Aorta (tissue), 5 donors: ENCODE measurements around the gene LRRC36. TPM values are rescaled to one million over a fixed set of nuclear protein-coding genes. Genes with fewer than 3 reads are reported as not detected.
A peak's percentile ranks its signal among the peaks of the same experiment; 100 is the strongest.

Source experiments
- ATAC-seq: fragments of 200-7000 bp; cut with Tn5 transposase; one replicate; pipeline ENCODE4 v1.9.1; 2022; ENCODE audit warnings: moderate library complexity; ENCODE audit not compliant: low FRiP score
- DNase-seq, 2 donors: peaks; one replicate each; pipeline ENCODE4 v3.0.0-alpha.2; 2020
- H3K27ac ChIP-seq, 2 donors: one replicate each; pipeline ENCODE4 v1.5.1; 2013; ENCODE audit warnings: low read length in 2 of 2, mild to moderate bottlenecking in 2 of 2, moderate library complexity in 2 of 2, control low read depth in 1 of 2, inconsistent platforms in 1 of 2, low read depth in 1 of 2
- H3K27me3 ChIP-seq, 2 donors: one replicate each; pipeline ENCODE4 v1.6.1; 2013; ENCODE audit warnings: control low read depth in 1 of 2, low read length in 1 of 2, mild to moderate bottlenecking in 1 of 2, moderate library complexity in 1 of 2; ENCODE audit not compliant: insufficient read depth in 2 of 2, control insufficient read depth in 1 of 2
- H3K36me3 ChIP-seq, 2 donors: one replicate each; pipeline ENCODE4 v1.6.1; 2013; ENCODE audit warnings: control low read depth in 1 of 2, low read length in 1 of 2, mild to moderate bottlenecking in 1 of 2; ENCODE audit not compliant: insufficient read depth in 2 of 2, control insufficient read depth in 1 of 2
- H3K4me1 ChIP-seq, 2 donors: one replicate each; pipeline ENCODE4 v1.6.1; 2013; ENCODE audit warnings: low read length in 2 of 2, control low read depth in 1 of 2, mild to moderate bottlenecking in 1 of 2, moderate library complexity in 1 of 2; ENCODE audit not compliant: insufficient read depth in 2 of 2, control insufficient read depth in 1 of 2
- H3K4me3 ChIP-seq, 2 donors: one replicate each; pipeline ENCODE4 v1.5.1; 2013; ENCODE audit warnings: low read length in 2 of 2, control low read depth in 1 of 2, mild to moderate bottlenecking in 1 of 2
- H3K9me3 ChIP-seq: one replicate; pipeline ENCODE4 v1.6.1; 2013; ENCODE audit warnings: mild to moderate bottlenecking, low read length; ENCODE audit not compliant: control insufficient read depth
- WGBS, 2 donors: extraction: QIAGEN DNeasy Blood & Tissue Kit; methylation state at CpG; one replicate each; pipeline ENCODE4 v1.1.7; 2013; 5-methylcytosine and 5-hydroxymethylcytosine counted together
- intact Hi-C, 2 donors: fragments of 100-400 bp; cut with DNase I; formaldehyde crosslinking; loops; one replicate each; pipeline versions ENCODE4 v1.14.2 to v1.15.0; 2022
- long read RNA-seq, 2 donors: library from polyadenylated mRNA; unstranded; transcript quantifications; one replicate each; pipeline ENCODE4 v2.0.0, GENCODE V29; 2020 to 2021
- polyA plus RNA-seq, 2 donors: library from polyadenylated mRNA; stranded (reverse); fragments of 200-250 nt; gene quantifications; one replicate each; pipeline ENCODE4 v1.2.3, GENCODE V29; 2013
- total RNA-seq, 2 donors: library from RNA; stranded (reverse); fragmentation: NEBNext Ultra II Directional; extraction: Animal tissue kit (Norgen Biotek cat#: 25700); gene quantifications; one replicate each; pipeline ENCODE4 v1.2.1, GENCODE V29; 2021
- donor health status: healthy with polysubstance abuse.
- donor health status: Bipolar disorder and iron deficiency.
- donor health status: DM: no; HTN: no; CAD: no.
- donor health status: DM: no; HTN: no; CAD: no.
- donor health status: DM: yes; HTN: yes; CAD: no.

The LRRC36 gene
- total RNA-seq = under 1 TPM in 1 of 2 donors, not detected in 1; 0.51 TPM
- not detected for polyA plus RNA-seq
- long read RNA-seq, donor 1 = 0 reads
- long read RNA-seq, donor 2 = 0 reads

GRCh38 chr16:67326472-67327309 lies at the start of gene LRRC36, which contains the start of gene KCTD19:
Gene LRRC36, plus strand, starts transcription at chr16:67326815. Its CDS starts 48 bp downstream, at chr16:67326863.
Gene KCTD19, minus strand, starts transcription at chr16:67326741. Its CDS starts 34 bp downstream, at chr16:67326707.
- ATAC-seq = peak; percentile 57
- intact Hi-C loops = no loop called here
- no peaks in the 10 kb centered on the region for H3K27me3 ChIP-seq
- H3K4me3 ChIP-seq = no peak within 1 kb of the TSS
- no peaks in the 10 kb centered on the region for H3K9me3 ChIP-seq
- no peaks in the 10 kb centered on the region for H3K36me3 ChIP-seq
- WGBS, 2 donors = 4 to 6% methylated on average over 61 of the region's 61 CpGs
- H3K27ac ChIP-seq = no peak within 1 kb of the TSS
- no peaks in the 10 kb centered on the region for H3K4me1 ChIP-seq
- DNase-seq = peak; percentile 71 to 88

- 46 to 47% methylated on average over 4 of the region's 4 CpGs for WGBS, 2 donors
- ATAC-seq = peak; percentile 81
- Histone ChIP-seq H3K4me3 (no peak overlapping the region), H3K36me3 (no peaks in the 10 kb centered on the region), H3K27ac (peak overlapping the region; percentile 24 to 29), H3K4me1 (no peaks in the 10 kb centered on the region), H3K27me3 (no peaks in the 10 kb centered on the region), H3K9me3 (no peaks in the 10 kb centered on the region)
- DNase-seq = peak; percentile 90 to 91
- intact Hi-C loops = no loop called here
Measured at GRCh38 chr16:67277294-67277998, 49.2 kb upstream of the LRRC36 start.

- intact Hi-C loops = no loop called here
- DNase-seq (peak in 1 of 2 donors; percentile 73), ATAC-seq (peak; percentile 50)
- no peaks in the 10 kb centered on the region for H3K36me3 ChIP-seq
- peak overlapping the region; percentile 24 to 29 for H3K27ac ChIP-seq
- no peaks in the 10 kb centered on the region for H3K4me1 ChIP-seq
- 33 to 43% methylated on average over 13 of the region's 13 CpGs for WGBS, 2 donors
- no peaks in the 10 kb centered on the region for H3K9me3 ChIP-seq
- no peaks in the 10 kb centered on the region for H3K27me3 ChIP-seq
- H3K4me3 ChIP-seq = no peak overlapping the region
Measured at GRCh38 chr16:67277999-67278772, 48.4 kb upstream of the LRRC36 start.

- DNase-seq (no peak), ATAC-seq (peak; percentile 13)
- Histone ChIP-seq H3K27me3 (no peaks in the 10 kb centered on the region), H3K4me3 (peak overlapping the region in 1 of 2 donors; percentile 49), H3K4me1 (no peaks in the 10 kb centered on the region), H3K27ac (peak overlapping the region in 1 of 2 donors; percentile 20), H3K9me3 (no peaks in the 10 kb centered on the region), H3K36me3 (no peaks in the 10 kb centered on the region)
- WGBS, 2 donors = 4 to 5% methylated on average over 35 to 42 of the region's 42 CpGs
- intact Hi-C loops = no loop called here
Measured at GRCh38 chr16:67278773-67279295, 47.8 kb upstream of the LRRC36 start.

GRCh38 chr16:67279296-67280089 lies 47.1 kb upstream of the LRRC36 start, which contains the start of gene PLEKHG4:
Gene PLEKHG4, plus strand, starts transcription at chr16:67279532. Its CDS starts 513 bp downstream, at chr16:67280045.
- no peaks in the 10 kb centered on the region for H3K27me3 ChIP-seq
- peak within 1 kb of the TSS in 1 of 2 donors; percentile 49 for H3K4me3 ChIP-seq
- 24 to 28% methylated on average over 49 to 83 of the region's 83 CpGs for WGBS, 2 donors
- no peaks in the 10 kb centered on the region for H3K9me3 ChIP-seq
- DNase-seq (peak; percentile 83 to 91), ATAC-seq (peak; percentile 78)
- no peaks in the 10 kb centered on the region for H3K36me3 ChIP-seq
- intact Hi-C loops = no loop called here
- peak within 1 kb of the TSS in 1 of 2 donors; percentile 20 for H3K27ac ChIP-seq
- H3K4me1 ChIP-seq = no peaks in the 10 kb centered on the region

GRCh38 chr16:67280090-67281015 lies 46.3 kb upstream of the LRRC36 start:
- no peaks in the 10 kb centered on the region for H3K36me3 ChIP-seq
- H3K9me3 ChIP-seq = no peaks in the 10 kb centered on the region
- H3K27me3 ChIP-seq = no peaks in the 10 kb centered on the region
- ATAC-seq (no peak), DNase-seq (no peak)
- no peaks in the 10 kb centered on the region for H3K4me1 ChIP-seq
- no peak overlapping the region for H3K27ac ChIP-seq
- intact Hi-C loops = no loop called here
- H3K4me3 ChIP-seq = no peak overlapping the region
- WGBS, 2 donors = 95% methylated on average over 15 of the region's 15 CpGs
